ENCODE measurements around the gene NRM.

GRCh38 chr6:30682143-30683117 is 8.4 kb downstream of the NRM start:
- TF ChIP-seq CTCF (conservative IDR thresholded peaks at IDR 0.05) (no peak), ZFX (IDR thresholded peaks at IDR 0.05) (no peak)
